Activated CD8-positive, alpha-beta T cell treated with anti-CD3 and anti-CD28 coated beads, Interleukin-2, amount 10 ng/mL, durations not matched to agents 7 days and 5 days (primary cell): ENCODE data around the gene NRN1. TPM values are rescaled to one million over a fixed set of nuclear protein-coding genes. Genes with fewer than 3 reads are reported as not detected.
A peak's percentile ranks its signal among the peaks of the same experiment; 100 is the strongest.

Experiments used
- ATAC-seq: fragments of 150-1000 bp; cut with Tn5 transposase; one replicate; pipeline ENCODE4 v1.10.0; 2021; ENCODE audit warnings: moderate library complexity
- CTCF ChIA-PET: fragments of 350-600 bp; sonication (Branson Sonifier 250); formaldehyde crosslinking; loops from one replicate; lab custom pipeline; 2021; ENCODE audit warnings: antibody characterized with exemption; lab: Charles Lee
- POLR2A ChIA-PET: fragments of 350-600 bp; sonication (Branson Sonifier 250); formaldehyde crosslinking; loops from one replicate; lab custom pipeline; 2021; ENCODE audit warnings: antibody characterized with exemption; lab: Charles Lee
- DNase-seq: peaks from one replicate; pipeline ENCODE4 v3.0.0-alpha.2; 2020
- H3K27ac Mint-ChIP-seq: one replicate; pipeline ENCODE4 v1.8.0; 2021; ENCODE audit warnings: mild to moderate bottlenecking, mixed read lengths
- H3K27me3 Mint-ChIP-seq: one replicate; pipeline ENCODE4 v1.8.0; 2021; ENCODE audit warnings: low read depth, mixed read lengths
- H3K36me3 Mint-ChIP-seq: one replicate; pipeline ENCODE4 v1.8.0; 2021; ENCODE audit warnings: low read depth, mixed read lengths
- H3K4me1 Mint-ChIP-seq: one replicate; pipeline ENCODE4 v1.8.0; 2021; ENCODE audit warnings: low read depth, mixed read lengths
- H3K4me3 Mint-ChIP-seq: one replicate; pipeline ENCODE4 v1.8.0; 2021; ENCODE audit warnings: mild to moderate bottlenecking, mixed read lengths
- H3K9me3 Mint-ChIP-seq: one replicate; pipeline ENCODE4 v1.8.0; 2022; ENCODE audit warnings: mixed read lengths; ENCODE audit not compliant: insufficient read depth
- total RNA-seq, 2 experiments: library from RNA; stranded (reverse); gene quantifications; one replicate each; pipeline ENCODE4 v1.2.3, GENCODE V29; 2021

NRN1 gene
- total RNA-seq, 2 experiments from 2014 or later = 13.3 to 15.3 TPM

DNA sequence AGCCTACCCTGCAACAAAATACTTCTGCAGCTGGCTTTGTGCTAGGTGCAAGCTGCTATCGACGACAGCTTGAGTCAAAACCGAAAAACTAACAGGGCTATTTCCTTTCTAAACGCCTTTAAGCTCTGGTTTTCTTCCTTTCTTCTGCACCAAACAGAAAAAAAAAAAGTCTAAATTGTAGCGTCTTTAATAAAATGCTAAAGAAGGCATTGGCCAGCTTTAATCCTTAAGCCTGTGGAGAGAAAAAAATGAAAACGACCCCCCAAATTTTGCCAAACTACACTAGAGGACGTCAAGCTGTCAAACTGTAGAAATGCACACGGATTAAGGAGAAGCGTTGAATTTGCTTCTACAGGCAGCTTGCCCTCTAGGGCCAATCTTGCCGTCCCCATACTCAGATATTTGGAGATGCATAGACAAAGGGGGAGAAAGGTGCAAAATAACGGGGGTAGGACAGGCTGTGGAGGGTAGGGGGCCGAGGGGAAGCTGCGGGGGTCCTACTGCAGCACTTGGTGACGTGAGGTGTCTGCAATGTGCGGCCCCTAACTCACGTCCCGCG, 1.4 kb upstream of the NRN1 start:
- H3K4me1 Mint-ChIP-seq = peaks cover 47% of the 10 kb centered on the region
- CTCF ChIA-PET = interaction anchor here (0.7 to 2.4 kb wide), 5 partner anchors 10 to 537 kb away, joined by 3 to 10 read pairs (median 4); no protein-coding TSS in a partner anchor

DNA sequence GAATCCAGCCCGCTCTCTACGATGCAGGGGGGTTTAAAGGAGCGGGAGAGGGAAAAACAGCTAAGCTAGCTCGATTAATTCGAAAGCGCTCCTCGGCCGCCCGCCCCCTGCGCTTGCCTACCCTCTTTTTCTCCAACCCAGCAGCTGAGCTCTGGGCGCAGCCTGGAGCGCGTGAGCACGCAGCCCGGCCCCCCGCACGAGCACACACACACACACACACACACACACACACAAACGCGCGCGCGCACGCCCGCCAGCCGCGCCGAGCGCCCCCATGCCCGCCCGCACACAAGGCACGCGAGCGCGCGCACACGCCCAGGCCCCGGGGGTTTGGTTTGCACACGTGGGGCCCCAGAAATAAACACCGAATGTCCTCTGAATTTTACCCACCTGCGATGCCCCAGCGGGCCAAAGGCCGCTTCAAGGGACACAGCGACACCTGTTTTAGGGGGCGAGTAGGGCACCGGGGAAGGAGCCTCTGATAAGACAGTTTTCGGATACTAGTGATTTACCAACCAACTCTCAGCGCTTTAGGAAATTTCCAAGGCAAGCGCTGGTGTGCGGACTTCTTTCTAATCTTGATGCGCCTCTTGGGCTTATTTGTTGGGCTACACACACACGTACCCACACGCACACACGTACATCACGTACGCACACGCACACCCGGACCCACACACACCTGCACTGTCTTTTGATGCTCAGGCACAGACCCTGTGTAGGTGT, 802 bp upstream of the NRN1 start:
- Mint-ChIP-seq H3K4me3 (peak overlapping the region; percentile 81), H3K9me3 (no peaks in the 10 kb centered on the region), H3K4me1 (peaks cover 54% of the 10 kb centered on the region), H3K27me3 (peaks cover 68% of the 10 kb centered on the region), H3K36me3 (peaks cover 24% of the 10 kb centered on the region), H3K27ac (peak overlapping the region; percentile 68)
- ChIA-PET POLR2A (interaction anchor here (0.8 to 1.3 kb wide), 3 partner anchors 10 to 175 kb away, joined by 3 to 4 read pairs (median 3); no protein-coding TSS in a partner anchor), CTCF (interaction anchor here (1.2 to 2.4 kb wide), 5 partner anchors 10 to 536 kb away, joined by 3 to 10 read pairs (median 5); no protein-coding TSS in a partner anchor)
- DNase-seq (peak; percentile 64), ATAC-seq (peak; percentile 45)

More for the DNA sequence above, 1.4 kb upstream of the NRN1 start:
- POLR2A ChIA-PET = interaction anchor here (1.3 kb wide), 1 partner anchor 175 kb away, joined by 3 read pairs; no protein-coding TSS in a partner anchor
- H3K4me3 Mint-ChIP-seq = peak overlapping the region; percentile 81
- peak overlapping the region; percentile 51 for H3K27ac Mint-ChIP-seq
- no peaks in the 10 kb centered on the region for H3K9me3 Mint-ChIP-seq
- H3K36me3 Mint-ChIP-seq = peaks cover 19% of the 10 kb centered on the region
- H3K27me3 Mint-ChIP-seq = peaks cover 66% of the 10 kb centered on the region
- ATAC-seq = peak; percentile 31
- DNase-seq = no peak

DNA sequence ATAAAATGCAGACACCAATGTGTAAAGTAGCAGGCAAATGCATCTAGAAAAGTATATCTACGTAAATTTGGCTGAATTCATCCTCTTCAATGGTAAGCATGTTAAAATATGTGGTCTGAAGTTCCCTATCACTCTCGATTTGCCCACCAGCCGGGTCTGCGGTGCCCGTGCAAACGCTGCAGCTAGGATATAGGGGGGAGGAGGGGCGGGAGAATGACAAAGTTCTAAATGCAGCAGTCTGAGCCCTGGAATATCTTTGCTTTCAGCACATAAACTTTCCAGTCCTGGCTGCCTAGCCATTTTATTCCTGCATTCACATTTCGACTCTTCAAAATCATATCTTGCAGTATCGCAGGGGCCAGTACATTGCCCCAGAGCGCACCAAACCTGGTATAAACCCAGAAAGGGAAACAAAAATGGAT, 708 bp downstream of the NRN1 start:
- no peak for ATAC-seq
- Mint-ChIP-seq H3K36me3 (peaks cover 36% of the 10 kb centered on the region), H3K9me3 (no peaks in the 10 kb centered on the region), H3K4me3 (peak overlapping the region; percentile 75), H3K4me1 (peaks cover 68% of the 10 kb centered on the region), H3K27me3 (peaks cover 70% of the 10 kb centered on the region), H3K27ac (no peak overlapping the region)
- DNase-seq = no peak
- POLR2A ChIA-PET = no interaction called here
- CTCF ChIA-PET = interaction anchor here (1.4 kb wide), 1 partner anchor 11 kb away, joined by 4 read pairs; no protein-coding TSS in a partner anchor

GRCh38 chr6:6005051-6006005, 1.4 kb downstream of the NRN1 start:
- ATAC-seq (no peak), DNase-seq (no peak)
- ChIA-PET POLR2A (no interaction called here), CTCF (no interaction called here)
- Mint-ChIP-seq H3K27me3 (peaks cover 69% of the 10 kb centered on the region), H3K4me1 (peaks cover 70% of the 10 kb centered on the region), H3K27ac (peak overlapping the region; percentile 75), H3K36me3 (peaks cover 38% of the 10 kb centered on the region), H3K4me3 (peak overlapping the region; percentile 75), H3K9me3 (peaks cover 2% of the 10 kb centered on the region)

DNA sequence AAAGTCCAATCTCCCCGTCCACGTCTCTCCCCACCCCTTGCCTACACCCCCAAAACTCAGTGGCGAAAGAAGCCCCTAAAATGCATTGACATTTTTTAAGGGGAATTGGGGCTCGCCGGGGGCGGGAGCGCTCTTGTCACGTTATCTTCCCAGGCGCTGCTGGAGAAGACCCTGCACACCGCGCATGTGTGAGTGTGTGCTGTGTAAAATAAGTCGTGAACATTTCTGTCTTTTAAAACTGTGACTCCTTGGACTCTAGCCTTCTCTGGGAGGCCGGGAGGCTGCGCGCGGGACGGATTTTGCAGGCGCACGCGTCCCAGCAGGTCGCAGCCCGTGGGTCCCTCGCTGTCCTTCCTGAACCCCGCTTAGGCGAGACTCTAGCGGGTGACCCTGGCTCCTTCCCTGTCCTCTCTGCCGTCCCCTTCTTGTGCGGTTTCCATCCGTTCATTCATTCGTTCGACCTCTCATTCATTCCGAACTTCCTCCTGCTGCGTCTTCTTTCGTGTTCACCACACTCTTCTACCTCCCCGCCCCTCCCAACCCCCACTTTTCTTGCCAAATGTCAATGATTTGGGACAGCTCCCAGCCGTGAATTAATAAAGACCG, 2.2 kb downstream of the NRN1 start:
- H3K4me3 Mint-ChIP-seq = peak overlapping the region; percentile 75
- H3K36me3 Mint-ChIP-seq = peaks cover 46% of the 10 kb centered on the region
- DNase-seq = no peak
- peaks cover 72% of the 10 kb centered on the region for H3K27me3 Mint-ChIP-seq
- ChIA-PET CTCF (interaction anchor here (1.3 to 1.6 kb wide), 2 partner anchors 10 to 18 kb away, joined by 4 to 10 read pairs; no protein-coding TSS in a partner anchor), POLR2A (interaction anchor here (0.6 to 1.7 kb wide), 2 partner anchors 10 to 153 kb away, joined by 5 read pairs; no protein-coding TSS in a partner anchor)
- ATAC-seq = no peak
- H3K4me1 Mint-ChIP-seq = peaks cover 78% of the 10 kb centered on the region
- H3K27ac Mint-ChIP-seq = peak overlapping the region; percentile 60
- H3K9me3 Mint-ChIP-seq = peaks cover 7% of the 10 kb centered on the region

- ATAC-seq (peak; percentile 16), DNase-seq (peak; percentile 57)
- H3K4me1 Mint-ChIP-seq = peaks cover 83% of the 10 kb centered on the region
- POLR2A ChIA-PET = interaction anchor here (0.6 to 1.7 kb wide), 2 partner anchors 9 to 152 kb away, joined by 5 read pairs; no protein-coding TSS in a partner anchor
- CTCF ChIA-PET = interaction anchor here (1.3 to 1.6 kb wide), 3 partner anchors 9 to 533 kb away, joined by 4 to 10 read pairs (median 4); no protein-coding TSS in a partner anchor
- H3K4me3 Mint-ChIP-seq = peak overlapping the region; percentile 75
- peaks cover 48% of the 10 kb centered on the region for H3K36me3 Mint-ChIP-seq
- H3K27ac Mint-ChIP-seq = peak overlapping the region; percentile 60
- peaks cover 74% of the 10 kb centered on the region for H3K27me3 Mint-ChIP-seq
- H3K9me3 Mint-ChIP-seq = peaks cover 7% of the 10 kb centered on the region
These were observed 2.9 kb downstream of the NRN1 start for GRCh38 chr6:6003621-6004366.

DNA sequence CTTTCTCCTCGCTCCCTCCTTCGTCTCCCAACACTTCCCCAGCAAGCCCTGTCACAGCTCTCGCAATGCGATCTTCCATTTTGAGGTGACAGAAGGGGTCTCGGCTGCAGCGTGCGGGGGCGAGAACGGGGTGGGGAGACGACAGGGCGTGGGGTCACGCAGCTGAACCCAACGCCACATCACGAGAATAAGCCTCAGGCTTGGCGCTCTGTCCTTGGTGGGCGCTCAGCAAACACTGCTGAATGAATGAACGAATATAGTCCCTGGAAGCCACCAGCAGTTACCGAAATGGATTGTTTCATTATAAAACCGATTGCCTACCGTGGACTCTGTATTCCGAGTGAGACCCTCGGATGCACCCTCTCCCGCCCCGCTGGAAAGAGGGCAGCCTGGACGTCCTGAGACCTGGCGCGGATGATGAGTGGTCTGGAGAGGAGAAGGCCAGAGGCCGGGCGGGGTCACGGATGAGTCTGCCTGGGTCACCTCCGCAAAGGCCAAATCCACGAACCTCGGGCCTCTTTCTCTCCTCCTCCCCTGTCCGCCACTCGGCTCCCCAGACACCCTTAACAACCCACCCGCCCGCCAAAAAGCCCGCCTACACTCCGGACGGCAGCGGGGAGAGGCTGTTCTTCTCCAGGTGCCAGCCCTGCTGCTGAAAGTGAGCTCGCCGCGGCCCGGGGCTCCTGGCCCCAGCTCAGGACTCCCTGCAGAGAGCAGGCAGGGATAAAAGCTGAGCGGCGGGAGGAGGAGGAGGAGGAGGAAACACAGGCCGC, 3.7 kb downstream of the NRN1 start:
- ATAC-seq = no peak
- Mint-ChIP-seq H3K36me3 (peaks cover 53% of the 10 kb centered on the region), H3K9me3 (peaks cover 7% of the 10 kb centered on the region), H3K4me3 (peak overlapping the region; percentile 75), H3K4me1 (peaks cover 86% of the 10 kb centered on the region), H3K27me3 (peaks cover 80% of the 10 kb centered on the region), H3K27ac (peak overlapping the region; percentile 56)
- POLR2A ChIA-PET = interaction anchor here (1.7 kb wide), 1 partner anchor 8 kb away, joined by 5 read pairs; no protein-coding TSS in a partner anchor
- DNase-seq = no peak
- CTCF ChIA-PET = interaction anchor here (1.3 to 1.6 kb wide), 3 partner anchors 8 to 532 kb away, joined by 4 to 10 read pairs (median 4); no protein-coding TSS in a partner anchor

GRCh38 chr6:6002005-6002847, 4.5 kb downstream of the NRN1 start:
- H3K27me3 Mint-ChIP-seq = peaks cover 79% of the 10 kb centered on the region
- peaks cover 54% of the 10 kb centered on the region for H3K36me3 Mint-ChIP-seq
- DNase-seq (no peak), ATAC-seq (no peak)
- ChIA-PET CTCF (interaction anchor here (1.6 kb wide), 1 partner anchor 531 kb away, joined by 4 read pairs; no protein-coding TSS in a partner anchor), POLR2A (interaction anchor here (0.6 kb wide), 1 partner anchor 643 kb away, joined by 4 read pairs; no protein-coding TSS in a partner anchor)
- H3K4me1 Mint-ChIP-seq = peaks cover 87% of the 10 kb centered on the region
- peak overlapping the region; percentile 56 for H3K27ac Mint-ChIP-seq
- peak overlapping the region; percentile 75 for H3K4me3 Mint-ChIP-seq
- peaks cover 7% of the 10 kb centered on the region for H3K9me3 Mint-ChIP-seq

DNA sequence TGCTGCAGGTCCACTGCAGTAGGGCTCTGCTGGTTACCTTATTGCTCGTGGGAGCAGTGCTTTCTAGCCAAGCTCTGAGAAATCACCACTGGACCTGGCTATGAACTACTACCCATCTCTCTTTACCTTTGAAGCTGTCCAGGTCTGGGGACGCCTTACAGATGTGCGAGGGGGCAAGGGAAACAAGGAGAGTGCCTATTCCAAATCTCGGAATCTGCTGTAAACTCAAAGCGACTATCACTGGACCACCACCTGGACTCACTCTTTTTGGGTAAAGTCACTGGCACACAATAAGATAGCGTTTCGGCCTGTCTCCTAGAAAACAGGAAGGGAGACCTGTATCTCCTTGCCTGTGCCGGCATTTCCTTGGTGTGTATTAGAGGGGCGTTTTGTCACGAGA, 5.3 kb downstream of the NRN1 start:
- POLR2A ChIA-PET = no interaction called here
- H3K4me3 Mint-ChIP-seq = peak overlapping the region; percentile 75
- peak overlapping the region; percentile 11 for H3K27ac Mint-ChIP-seq
- peaks cover 54% of the 10 kb centered on the region for H3K36me3 Mint-ChIP-seq
- DNase-seq (no peak), ATAC-seq (no peak)
- peaks cover 77% of the 10 kb centered on the region for H3K27me3 Mint-ChIP-seq
- peaks cover 85% of the 10 kb centered on the region for H3K4me1 Mint-ChIP-seq
- CTCF ChIA-PET = interaction anchor here (1.0 kb wide), 2 partner anchors 18 to 21 kb away, joined by 3 to 4 read pairs; no protein-coding TSS in a partner anchor
- peaks cover 7% of the 10 kb centered on the region for H3K9me3 Mint-ChIP-seq
